Measurements from ENCODE around the gene KCTD17. TPM values are rescaled to one million over a fixed set of nuclear protein-coding genes. Genes with fewer than 3 reads are reported as not detected.

Gene KCTD17
- total and polyA plus RNA-seq, 2 of the 13 experiments (the other 11 are each of a cell fraction or from before 2014, with no cell fraction given), result 5.3 to 11.7 TPM

- Histone ChIP-seq H3K4me3 (replicated peaks in 1 of 3; ENCODE audit: insufficient read depth in 1 of 3, low read depth in 2 of 3, low read length in 3 of 3) (no peak overlapping the region), H3K79me2 (ENCODE audit: insufficient read depth, low read length) (no peaks in the 10 kb centered on the region), H2AFZ (ENCODE audit: low read length) (no peak overlapping the region), H3K4me1 (ENCODE audit: insufficient read depth, low read length) (peaks cover 26% of the 10 kb centered on the region), H3K9me3 (ENCODE audit: low read length) (no peaks in the 10 kb centered on the region), H4K20me1 (ENCODE audit: insufficient read depth, low read length) (no peaks in the 10 kb centered on the region), H3K9ac (ENCODE audit: insufficient read depth, low read depth, low read length) (no peak overlapping the region), H3K27me3 (ENCODE audit: control insufficient read depth in 1 of 2, insufficient read depth in 2 of 2, low read length in 2 of 2) (no peaks in the 10 kb centered on the region), H3K36me3 (replicated peaks in 1 of 2; ENCODE audit: control insufficient read depth in 1 of 2, insufficient read depth in 2 of 2, low read length in 2 of 2) (no peaks in the 10 kb centered on the region), H3K27ac (ENCODE audit: extremely low read length, insufficient read depth, low read length) (no peak overlapping the region), H3K4me2 (ENCODE audit: low read depth, low read length) (no peak overlapping the region)
- intact Hi-C loops (cut with micrococcal nuclease; ENCODE audit: unreplicated experiment), result no loop called here
- no peak for DNase-seq (ENCODE audit: low spot score)
- in situ Hi-C loops (cut with HindIII; ENCODE audit: extremely low pct_ligation_motif_present, low pct_unique_long_range_greater_than_20kb), result no loop called here
- BruUV-seq (replicated peaks), result no TSS peak
- 45% methylated on average over 4 of the region's 15 CpGs for WGBS (ENCODE audit: low lambda C conversion rate)
- ChIA-PET CTCF (ENCODE audit: low intra/inter-chr PET ratio, low total read pairs) (no interaction called here), POLR2A (no interaction called here)
- ATAC-seq, result peak; percentile 10; the same call in 2 of the 3 replicates
- FAIRE-seq, result no peak
- TF ChIP-seq PRDM4 (CRISPR knock-in tag; IDR thresholded peaks at IDR 0.05; ENCODE audit: borderline replicate concordance) (no peak), STAT5B (CRISPR knock-in tag; IDR thresholded peaks at IDR 0.05) (no peak), XBP1 (CRISPR knock-in tag; IDR thresholded peaks at IDR 0.05) (no peak), ZNF550 (CRISPR knock-in tag; IDR thresholded peaks at IDR 0.05; ENCODE audit: borderline replicate concordance) (no peak), TRIM24 (CRISPR knock-in tag; IDR thresholded peaks at IDR 0.05) (no peak), NR2F1 (CRISPR knock-in tag; IDR thresholded peaks at IDR 0.05) (no peak), SNAPC4 (CRISPR knock-in tag; IDR thresholded peaks at IDR 0.05) (no peak), ZNF598 (CRISPR knock-in tag; IDR thresholded peaks at IDR 0.05; ENCODE audit: borderline replicate concordance) (no peak), THAP9 (CRISPR knock-in tag; IDR thresholded peaks at IDR 0.05; ENCODE audit: borderline replicate concordance) (no peak), ATAD3A (CRISPR knock-in tag; IDR thresholded peaks at IDR 0.05) (no peak), ZNF777 (CRISPR knock-in tag; IDR thresholded peaks at IDR 0.05) (no peak)
- TF ChIP-seq, protein P1, sequence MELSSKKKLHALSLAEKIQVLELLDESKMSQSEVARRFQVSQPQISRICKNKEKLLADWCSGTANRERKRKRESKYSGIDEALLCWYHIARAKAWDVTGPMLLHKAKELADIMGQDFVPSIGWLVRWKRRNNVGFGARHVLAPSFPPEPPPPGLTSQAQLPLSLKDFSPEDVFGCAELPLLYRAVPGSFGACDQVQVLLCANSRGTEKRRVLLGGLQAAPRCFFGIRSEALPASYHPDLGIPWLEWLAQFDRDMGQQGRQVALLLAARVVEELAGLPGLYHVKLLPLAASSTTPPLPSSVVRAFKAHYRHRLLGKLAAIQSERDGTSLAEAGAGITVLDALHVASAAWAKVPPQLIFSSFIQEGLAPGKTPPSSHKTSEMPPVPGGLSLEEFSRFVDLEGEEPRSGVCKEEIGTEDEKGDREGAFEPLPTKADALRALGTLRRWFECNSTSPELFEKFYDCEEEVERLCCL (CRISPR knock-in tag; IDR thresholded peaks at IDR 0.05; ENCODE audit: borderline replicate concordance), result no peak
Observed at GRCh38 chr22:37062702-37063381, 11.3 kb downstream of the KCTD17 start.
